Right atrium auricular region (tissue), 2 donors: ENCODE results near the gene CD300A. TPM values are rescaled to one million over a fixed set of nuclear protein-coding genes. Genes with fewer than 3 reads are reported as not detected.
"Not testable (repeated sequence)": the region's sequence is repeated elsewhere in the genome, so short reads cannot be mapped to it uniquely, and the experiment has no call there.

ENCODE experiments used
- DNase-seq: peaks from one replicate; pipeline ENCODE4 v3.0.0-alpha.2; 2019; ENCODE audit warnings: low spot score
- H3K27ac ChIP-seq, 2 donors: fragments of 200-600 bp; sonication (generic); 1 replicate in 1 of 2; 2 replicates in 1 of 2; pipeline ENCODE4 v1.5.1; 2016 to 2019
- H3K27me3 ChIP-seq, 2 donors: fragments of 200-600 bp; sonication (generic); one replicate each; pipeline versions ENCODE4 v1.5.1 to v1.6.0; 2017 to 2019
- H3K36me3 ChIP-seq: fragments of 200-600 bp; sonication (generic); one replicate; pipeline ENCODE4 v1.5.1; 2016
- H3K4me1 ChIP-seq, 2 donors: fragments of 200-600 bp; sonication (generic); one replicate each; pipeline versions ENCODE4 v1.5.1 to v1.6.0; 2017 to 2019
- H3K4me3 ChIP-seq, 2 donors: fragments of 200-600 bp; sonication (generic); 1 replicate in 1 of 2; 2 replicates in 1 of 2; pipeline ENCODE4 v1.5.1; 2017 to 2019; ENCODE audit warnings: mild to moderate bottlenecking in 1 of 2, moderate library complexity in 1 of 2
- H3K9me3 ChIP-seq, 2 donors: fragments of 200-600 bp; sonication (generic); one replicate each; pipeline ENCODE4 v1.5.1; 2019
- total RNA-seq, 2 donors: library from RNA; depleted of rRNA; stranded (reverse); fragments of >200 nt; gene quantifications; one replicate each; pipeline ENCODE4 v1.1.0, GENCODE V29; 2016
- TF ChIP-seq, protein P1 (sequence below), 2 donors: fragments of 200-600 bp; sonication (generic); IDR thresholded peaks; one replicate each; pipeline ENCODE4 v1.5.1; 2019; ENCODE audit warnings: antibody characterized with exemption in 2 of 2

The CD300A gene
- total RNA-seq, 2 donors from 2014 or later = 2.0 to 7.8 TPM

DNA sequence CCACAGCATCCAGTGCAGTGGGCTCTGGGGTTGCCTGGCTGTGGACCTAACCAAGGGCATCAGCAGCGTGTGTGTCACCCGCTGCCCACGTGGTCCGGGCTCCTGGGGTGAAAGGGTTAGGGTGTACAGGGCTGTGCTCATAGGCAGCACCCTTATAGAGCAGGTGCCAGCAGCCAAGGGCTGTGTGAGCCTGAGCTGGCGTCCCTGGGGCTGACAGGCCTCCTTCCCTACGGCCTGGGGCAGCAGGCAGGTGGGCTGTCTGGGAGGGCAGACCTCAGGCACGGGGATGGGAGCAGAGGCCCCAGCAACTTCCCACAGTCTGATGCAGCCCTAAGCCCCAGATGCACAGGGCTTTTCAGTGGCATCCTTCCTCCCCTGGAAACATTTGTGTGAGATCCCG, 13.9 kb downstream of the CD300A start:
- no peaks in the 10 kb centered on the region for H3K27me3 ChIP-seq

DNA sequence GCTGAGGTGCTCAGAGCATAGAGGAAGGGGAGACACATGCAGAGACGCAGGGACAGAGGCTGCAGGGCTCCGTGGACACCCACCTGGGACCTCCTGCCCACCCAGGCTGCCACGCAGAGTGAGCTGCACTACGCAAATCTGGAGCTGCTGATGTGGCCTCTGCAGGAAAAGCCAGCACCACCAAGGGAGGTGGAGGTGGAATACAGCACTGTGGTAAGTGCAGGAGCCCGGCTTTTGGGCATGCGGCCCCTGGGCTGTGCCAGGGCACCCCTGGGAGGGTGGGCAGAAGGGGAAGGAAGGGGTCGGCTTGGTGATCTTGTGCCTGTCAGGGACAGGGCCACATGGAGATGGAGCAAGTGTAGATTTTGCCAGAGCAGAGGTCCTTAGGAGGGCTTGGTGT, 15.2 kb downstream of the CD300A start:
- no peak overlapping the region for H3K27ac ChIP-seq
- H3K4me3 ChIP-seq = no peak overlapping the region
- no peaks in the 10 kb centered on the region for H3K9me3 ChIP-seq
- no peaks in the 10 kb centered on the region for H3K27me3 ChIP-seq
- no peaks in the 10 kb centered on the region for H3K36me3 ChIP-seq
- no peaks in the 10 kb centered on the region for H3K4me1 ChIP-seq
- TF ChIP-seq, protein P1, sequence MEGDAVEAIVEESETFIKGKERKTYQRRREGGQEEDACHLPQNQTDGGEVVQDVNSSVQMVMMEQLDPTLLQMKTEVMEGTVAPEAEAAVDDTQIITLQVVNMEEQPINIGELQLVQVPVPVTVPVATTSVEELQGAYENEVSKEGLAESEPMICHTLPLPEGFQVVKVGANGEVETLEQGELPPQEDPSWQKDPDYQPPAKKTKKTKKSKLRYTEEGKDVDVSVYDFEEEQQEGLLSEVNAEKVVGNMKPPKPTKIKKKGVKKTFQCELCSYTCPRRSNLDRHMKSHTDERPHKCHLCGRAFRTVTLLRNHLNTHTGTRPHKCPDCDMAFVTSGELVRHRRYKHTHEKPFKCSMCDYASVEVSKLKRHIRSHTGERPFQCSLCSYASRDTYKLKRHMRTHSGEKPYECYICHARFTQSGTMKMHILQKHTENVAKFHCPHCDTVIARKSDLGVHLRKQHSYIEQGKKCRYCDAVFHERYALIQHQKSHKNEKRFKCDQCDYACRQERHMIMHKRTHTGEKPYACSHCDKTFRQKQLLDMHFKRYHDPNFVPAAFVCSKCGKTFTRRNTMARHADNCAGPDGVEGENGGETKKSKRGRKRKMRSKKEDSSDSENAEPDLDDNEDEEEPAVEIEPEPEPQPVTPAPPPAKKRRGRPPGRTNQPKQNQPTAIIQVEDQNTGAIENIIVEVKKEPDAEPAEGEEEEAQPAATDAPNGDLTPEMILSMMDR (IDR thresholded peaks at IDR 0.05) = no peak
- DNase-seq = no peak

More for the DNA sequence above, 13.9 kb downstream of the CD300A start:
- Histone ChIP-seq H3K4me1 (no peaks in the 10 kb centered on the region), H3K4me3 (no peak overlapping the region), H3K9me3 (peaks cover 0 to 11% of the 10 kb centered on the region in 2 donors), H3K27ac (no peak overlapping the region), H3K36me3 (no peaks in the 10 kb centered on the region)
- TF ChIP-seq, protein P1 (IDR thresholded peaks at IDR 0.05) = no peak
- no peak for DNase-seq

DNA sequence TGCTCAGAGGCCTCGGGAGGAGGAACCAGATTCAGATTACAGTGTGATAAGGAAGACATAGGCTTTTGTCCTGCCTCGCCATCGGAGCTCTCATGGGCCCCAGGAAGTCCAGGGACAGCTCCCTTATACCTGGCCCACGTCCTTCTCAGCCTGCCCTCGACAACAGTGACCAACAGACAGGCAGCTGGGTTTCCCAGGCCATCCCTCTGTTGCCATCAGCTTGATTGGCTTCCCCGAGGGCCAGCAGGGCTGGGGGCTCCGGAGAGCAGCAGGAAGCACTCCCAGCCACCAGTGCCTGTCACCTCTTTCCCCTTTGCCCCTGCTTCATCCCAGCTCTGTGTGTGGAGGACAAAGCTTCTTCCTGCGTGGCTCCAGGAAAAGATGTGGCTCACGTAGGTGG, 17.6 kb downstream of the CD300A start:
- Histone ChIP-seq H3K36me3 (no peaks in the 10 kb centered on the region), H3K4me3 (no peak overlapping the region), H3K9me3 (no peaks in the 10 kb centered on the region), H3K27ac (no peak overlapping the region), H3K27me3 (no peaks in the 10 kb centered on the region), H3K4me1 (no peaks in the 10 kb centered on the region)
- TF ChIP-seq, protein P1 (IDR thresholded peaks at IDR 0.05) = no peak
- DNase-seq = no peak

DNA sequence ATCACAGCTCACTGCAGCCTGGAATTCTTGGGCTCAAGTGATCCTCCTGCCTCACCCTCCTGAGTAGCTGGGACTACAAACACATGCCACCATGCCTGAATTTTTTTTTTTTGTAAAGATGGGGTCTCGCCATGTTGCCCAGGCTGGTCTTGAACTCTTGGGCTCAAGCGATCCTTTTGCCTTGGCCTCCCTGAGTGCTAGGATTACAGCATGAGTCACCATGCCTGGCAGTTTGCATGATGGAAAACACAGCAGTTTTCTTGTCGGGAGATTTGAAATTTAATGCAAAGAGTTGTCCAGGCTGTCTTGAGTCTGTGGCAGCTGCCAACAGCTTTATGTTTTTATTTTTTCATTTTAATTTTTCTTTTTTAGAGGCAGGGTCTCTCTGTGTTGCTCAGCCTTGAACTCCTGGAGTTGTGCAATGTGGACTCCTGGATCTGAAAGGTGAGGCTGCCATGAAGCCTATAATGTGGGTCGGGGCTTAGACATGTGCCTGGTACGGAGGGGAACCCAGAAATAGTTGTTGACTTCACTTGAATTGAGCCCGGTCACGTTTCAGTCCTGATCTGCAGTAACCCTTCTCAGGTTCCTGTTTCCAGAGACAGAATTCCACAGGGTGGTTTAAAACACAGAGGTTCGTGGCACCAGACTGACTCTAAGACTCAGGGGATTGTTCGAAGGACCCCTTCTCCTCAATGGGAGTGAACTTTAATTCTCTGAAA, 18.7 kb downstream of the CD300A start:
- Histone ChIP-seq H3K36me3 (no peaks in the 10 kb centered on the region), H3K27ac (no peak overlapping the region), H3K27me3 (no peaks in the 10 kb centered on the region), H3K9me3 (no peaks in the 10 kb centered on the region), H3K4me3 (no peak overlapping the region), H3K4me1 (no peaks in the 10 kb centered on the region)
- no peak for DNase-seq
- TF ChIP-seq, protein P1 (IDR thresholded peaks at IDR 0.05) = no peak

DNA sequence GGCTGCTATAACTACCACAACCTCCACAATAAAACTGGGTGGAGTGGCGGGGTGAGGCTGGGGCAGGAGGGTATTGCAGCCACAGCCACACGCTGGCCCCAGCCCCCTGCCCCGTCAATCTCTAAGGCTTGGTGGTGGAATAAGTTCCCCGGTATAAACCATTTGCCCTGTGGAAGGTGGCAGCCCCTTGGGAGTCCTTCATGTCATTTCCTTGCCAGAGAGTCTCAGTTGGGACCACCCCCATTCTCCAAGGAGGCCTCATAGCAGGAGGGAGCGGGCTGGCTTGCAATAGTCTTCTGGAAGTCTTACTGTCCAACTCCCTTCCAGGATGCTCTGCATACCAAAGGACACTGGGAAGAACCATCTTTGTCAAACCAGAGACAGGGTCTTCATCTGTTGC, 19.4 kb downstream of the CD300A start:
- Histone ChIP-seq H3K9me3 (no peaks in the 10 kb centered on the region), H3K4me3 (no peak overlapping the region), H3K36me3 (no peaks in the 10 kb centered on the region), H3K27me3 (no peaks in the 10 kb centered on the region), H3K4me1 (no peaks in the 10 kb centered on the region), H3K27ac (no peak overlapping the region)
- TF ChIP-seq, protein P1 (IDR thresholded peaks at IDR 0.05) = no peak
- no peak for DNase-seq

DNA sequence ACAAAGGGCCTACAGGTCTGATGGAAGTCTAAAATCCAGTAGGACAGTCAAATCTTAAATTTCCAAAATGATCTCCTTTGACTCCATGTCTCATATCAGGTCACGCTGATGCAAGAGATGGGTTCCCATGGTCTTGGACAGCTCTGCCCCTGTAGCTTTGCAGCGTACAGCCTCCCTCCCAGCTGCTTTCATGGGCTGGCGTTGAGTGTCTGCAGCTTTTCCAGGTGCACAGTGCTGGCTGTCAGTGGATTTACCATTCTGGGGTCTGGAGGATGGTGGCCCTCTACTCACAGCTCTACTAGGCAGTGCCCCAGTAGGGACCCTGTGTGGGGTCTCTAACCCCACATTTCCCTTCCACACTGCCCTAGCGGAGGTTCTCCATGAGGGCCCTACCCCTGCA, 21.8 kb downstream of the CD300A start:
- H3K9me3 ChIP-seq, DNase-seq, H3K36me3 ChIP-seq, H3K27me3 ChIP-seq, H3K4me3 ChIP-seq, H3K27ac ChIP-seq, H3K4me1 ChIP-seq: not testable (repeated sequence)
